Activated CD8-positive, alpha-beta memory T cell treated with anti-CD3 and anti-CD28 coated beads for 36 hours (primary cell): ENCODE data around the gene YJEFN3. TPM values are rescaled to one million over a fixed set of nuclear protein-coding genes. Genes with fewer than 3 reads are reported as not detected.

Experiments used
- CTCF ChIA-PET: fragments of 350-600 bp; sonication (Branson Sonifier 250); formaldehyde crosslinking; loops from one replicate; lab custom pipeline; 2021; ENCODE audit warnings: antibody characterized with exemption; lab: Charles Lee
- POLR2A ChIA-PET: fragments of 350-600 bp; sonication (Branson Sonifier 250); formaldehyde crosslinking; loops from one replicate; lab custom pipeline; 2021; ENCODE audit warnings: antibody characterized with exemption; lab: Charles Lee
- total RNA-seq, 2 experiments: library from RNA; stranded (reverse); gene quantifications; one replicate each; pipeline ENCODE4 v1.2.3, GENCODE V29; 2021

YJEFN3 gene
- total RNA-seq, 2 experiments from 2014 or later: 7.3 to 8.8 TPM

DNA sequence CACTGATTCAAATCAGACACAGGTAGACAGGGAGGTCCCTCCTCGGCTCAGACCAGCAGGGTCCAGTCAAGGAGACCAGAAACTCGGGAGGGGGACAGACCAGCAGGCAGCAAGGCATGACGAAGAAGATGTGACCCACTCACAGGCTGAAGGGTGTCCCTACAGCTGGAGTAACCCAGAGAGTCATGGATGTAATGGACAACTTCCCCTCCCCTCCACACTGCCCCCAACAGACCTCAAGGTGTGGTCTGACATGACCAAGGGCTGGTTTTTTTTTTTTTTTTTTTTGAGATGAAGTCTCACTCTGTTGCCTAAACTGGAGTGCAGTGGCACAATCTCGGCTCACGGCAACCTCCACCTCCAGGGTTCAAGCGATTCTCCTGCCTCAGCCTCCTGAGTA, 55.6 kb downstream of the YJEFN3 start:
- ChIA-PET POLR2A (no interaction called here), CTCF (interaction anchor here (0.7 to 0.9 kb wide), 2 partner anchors 29 to 80 kb away, joined by 3 to 5 read pairs; no protein-coding TSS in a partner anchor)

Other genes starting within 250 kb of the YJEFN3 start
- gene SUGP1, start 208.4 kb upstream of the YJEFN3 start, total RNA-seq: 10 to 100 TPM; 54.6 to 61.0 TPM
- 10 to 100 TPM; 43.1 to 47.4 TPM for gene MAU2, start 208.1 kb upstream of the YJEFN3 start, total RNA-seq
- gene GATAD2A, start 123.2 kb upstream of the YJEFN3 start, total RNA-seq: 100 to 1,000 TPM; 188 TPM
- gene TSSK6, start 13.4 kb upstream of the YJEFN3 start, total RNA-seq: 1 to 10 TPM; 2.5 to 2.8 TPM
- 100 to 1,000 TPM; 337 to 339 TPM for gene NDUFA13, start 12.7 kb upstream of the YJEFN3 start, total RNA-seq
- under 1 TPM; 0.15 to 0.30 TPM for gene CILP2, start 9.4 kb downstream of the YJEFN3 start, total RNA-seq
- 10 to 100 TPM; 13.6 to 14.9 TPM for gene PBX4, start 89.8 kb downstream of the YJEFN3 start, total RNA-seq
- gene LPAR2, start 99.3 kb downstream of the YJEFN3 start, total RNA-seq: 10 to 100 TPM; 24.9 to 25.5 TPM
- gene GMIP, start 114.7 kb downstream of the YJEFN3 start, total RNA-seq: 10 to 100 TPM; 58.1 to 60.9 TPM
- 10 to 100 TPM; 88.6 to 96.1 TPM for gene ATP13A1, start 134.8 kb downstream of the YJEFN3 start, total RNA-seq
- gene ZNF101, start 139.9 kb downstream of the YJEFN3 start, total RNA-seq: 10 to 100 TPM; 63.9 to 65.7 TPM
- gene ZNF14, start 204.2 kb downstream of the YJEFN3 start, total RNA-seq: 1 to 10 TPM; 5.6 to 5.7 TPM